22Rv1 (cell line): ENCODE measurements around the gene CEP164.

Experiments used
- ZFX ChIP-seq: fragments of 450-650 bp; IDR thresholded peaks from 2 replicates; pipeline ENCODE4 v1.6.1; 2017; ENCODE audit warnings: antibody characterized with exemption, borderline replicate concordance
- TF ChIP-seq, protein P1 (sequence below): fragments of 450-650 bp; IDR thresholded peaks from 2 replicates; pipeline ENCODE4 v1.5.1; 2017; ENCODE audit warnings: mild to moderate bottlenecking

DNA sequence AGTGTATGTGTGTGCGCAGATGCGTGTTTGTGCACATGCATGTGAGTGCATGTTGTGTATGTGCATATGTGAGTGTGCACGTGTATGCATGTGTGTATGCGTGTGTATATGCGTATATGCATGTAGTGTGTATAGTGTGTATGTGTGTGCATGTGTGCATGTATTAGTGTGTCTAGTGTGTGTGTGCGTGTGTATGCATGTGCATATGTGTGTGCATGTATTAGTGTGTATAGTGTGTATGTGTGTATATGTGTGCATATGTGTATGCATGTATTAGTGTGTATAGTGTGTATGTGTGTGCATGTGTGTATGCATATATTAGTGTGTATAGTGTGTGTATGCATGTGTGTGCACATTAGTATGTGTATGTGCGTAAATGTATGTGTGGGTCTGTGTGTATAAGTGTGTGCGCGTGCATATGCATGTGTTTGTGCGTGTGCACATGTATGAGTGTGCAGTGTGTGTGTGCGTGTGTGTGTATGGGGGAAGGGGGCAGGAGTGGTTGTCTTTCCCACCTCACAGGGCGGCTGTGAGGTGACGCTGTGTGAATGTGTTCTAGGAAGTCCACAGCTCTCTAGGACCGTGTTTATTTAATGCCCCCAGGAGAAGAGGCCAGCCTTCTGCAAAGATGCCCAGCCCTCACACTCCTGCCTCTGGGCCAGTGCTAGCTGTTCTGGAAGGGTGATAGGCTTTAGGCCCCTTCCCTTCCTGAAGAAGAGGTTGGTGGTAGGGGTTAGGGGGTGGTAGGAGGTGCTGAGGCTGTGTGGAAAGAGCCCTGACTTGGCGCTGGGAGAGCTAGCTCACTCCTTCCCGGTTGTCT lies 114.6 kb downstream of the CEP164 start:
- TF ChIP-seq, protein P1, sequence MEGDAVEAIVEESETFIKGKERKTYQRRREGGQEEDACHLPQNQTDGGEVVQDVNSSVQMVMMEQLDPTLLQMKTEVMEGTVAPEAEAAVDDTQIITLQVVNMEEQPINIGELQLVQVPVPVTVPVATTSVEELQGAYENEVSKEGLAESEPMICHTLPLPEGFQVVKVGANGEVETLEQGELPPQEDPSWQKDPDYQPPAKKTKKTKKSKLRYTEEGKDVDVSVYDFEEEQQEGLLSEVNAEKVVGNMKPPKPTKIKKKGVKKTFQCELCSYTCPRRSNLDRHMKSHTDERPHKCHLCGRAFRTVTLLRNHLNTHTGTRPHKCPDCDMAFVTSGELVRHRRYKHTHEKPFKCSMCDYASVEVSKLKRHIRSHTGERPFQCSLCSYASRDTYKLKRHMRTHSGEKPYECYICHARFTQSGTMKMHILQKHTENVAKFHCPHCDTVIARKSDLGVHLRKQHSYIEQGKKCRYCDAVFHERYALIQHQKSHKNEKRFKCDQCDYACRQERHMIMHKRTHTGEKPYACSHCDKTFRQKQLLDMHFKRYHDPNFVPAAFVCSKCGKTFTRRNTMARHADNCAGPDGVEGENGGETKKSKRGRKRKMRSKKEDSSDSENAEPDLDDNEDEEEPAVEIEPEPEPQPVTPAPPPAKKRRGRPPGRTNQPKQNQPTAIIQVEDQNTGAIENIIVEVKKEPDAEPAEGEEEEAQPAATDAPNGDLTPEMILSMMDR, result no peak
- no peak for TF ChIP-seq ZFX
